ENCODE measurements around the gene SLC25A30.
"Not testable (repeated sequence)": the region's sequence is repeated elsewhere in the genome, so short reads cannot be mapped to it uniquely, and the experiment has no call there.

Gene SLC25A30

DNA sequence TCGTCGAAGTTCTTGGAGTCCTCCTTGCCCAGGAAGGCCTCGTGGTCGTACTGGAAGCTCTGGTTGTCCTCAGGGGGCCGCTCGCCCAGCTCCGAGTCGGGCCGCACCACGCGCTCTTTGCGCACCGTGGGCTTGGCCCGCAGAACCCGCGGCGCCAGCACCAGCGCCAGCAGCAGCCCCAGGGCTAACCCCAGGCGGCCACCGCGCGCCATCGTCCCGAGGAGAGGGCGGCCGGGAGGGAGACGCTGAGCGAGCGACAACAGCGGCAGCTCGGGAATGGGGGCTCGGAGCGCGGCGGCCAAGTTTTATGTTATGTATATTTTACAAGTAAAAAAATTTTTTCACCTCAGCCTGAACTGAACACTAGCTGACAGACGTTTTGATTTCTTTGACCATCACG lies 27.0 kb downstream of the SLC25A30 start:
- DNase-seq = not testable (repeated sequence)

- not testable (repeated sequence) for DNase-seq
These were observed 27.8 kb downstream of the SLC25A30 start for GRCh38 chr13:45390348-45390747.

DNA sequence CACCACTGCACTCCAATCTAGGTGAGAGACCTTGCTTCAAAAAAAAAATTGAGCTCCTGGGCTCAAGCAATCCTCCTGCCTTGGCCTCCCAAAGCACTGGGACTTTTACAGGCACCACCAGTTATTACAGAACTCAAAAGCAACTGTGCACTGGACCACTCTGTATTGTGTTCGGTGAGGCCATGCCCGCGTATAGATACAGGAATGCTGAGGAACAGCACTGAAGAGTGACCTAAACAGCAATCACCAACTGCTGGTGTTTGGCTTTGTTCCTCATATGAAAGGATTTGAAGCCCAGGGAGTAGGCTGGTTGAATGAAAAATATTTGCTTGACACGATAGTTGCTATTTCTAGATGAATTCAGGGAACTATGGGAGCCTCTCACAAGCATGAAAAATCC lies 29.5 kb downstream of the SLC25A30 start:
- DNase-seq = no peak

DNA sequence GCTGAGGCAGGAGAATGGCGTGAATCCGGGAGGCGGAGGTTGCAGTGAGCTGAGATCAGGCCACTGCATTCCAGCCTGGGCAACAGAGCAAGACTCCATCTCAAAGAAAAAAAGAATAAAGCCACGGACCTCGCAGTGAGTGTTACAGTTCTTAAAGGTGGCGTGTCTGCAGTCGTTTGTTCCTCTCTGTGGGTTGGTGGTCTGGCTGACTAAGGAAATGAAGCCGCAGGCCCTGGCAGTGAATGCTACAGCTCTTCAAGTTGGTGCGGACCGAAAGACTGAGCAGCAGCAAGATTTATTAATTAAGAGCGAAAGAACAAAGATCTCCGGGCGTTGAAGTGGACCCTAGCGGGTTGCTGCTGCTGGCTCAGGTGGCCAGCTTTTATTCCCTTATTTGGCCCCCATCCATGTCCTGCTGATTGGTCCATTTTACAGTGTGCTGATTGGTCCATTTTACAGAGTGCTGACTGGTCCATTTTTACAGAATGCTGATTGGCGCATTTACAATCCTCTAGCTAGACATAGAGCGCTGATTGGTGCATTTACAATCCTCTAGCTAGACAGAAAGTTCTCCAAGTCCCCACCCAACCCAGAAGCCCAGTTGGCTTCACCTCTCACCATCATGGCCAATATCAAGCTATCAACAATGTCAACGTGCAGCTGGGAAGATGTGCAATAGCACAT lies 31.1 kb downstream of the SLC25A30 start:
- DNase-seq = not testable (repeated sequence)

- DNase-seq = no peak
These were observed 32.1 kb downstream of the SLC25A30 start for GRCh38 chr13:45385907-45386553.

- no peak for DNase-seq
These were observed 32.9 kb downstream of the SLC25A30 start for GRCh38 chr13:45385320-45385719.

DNA sequence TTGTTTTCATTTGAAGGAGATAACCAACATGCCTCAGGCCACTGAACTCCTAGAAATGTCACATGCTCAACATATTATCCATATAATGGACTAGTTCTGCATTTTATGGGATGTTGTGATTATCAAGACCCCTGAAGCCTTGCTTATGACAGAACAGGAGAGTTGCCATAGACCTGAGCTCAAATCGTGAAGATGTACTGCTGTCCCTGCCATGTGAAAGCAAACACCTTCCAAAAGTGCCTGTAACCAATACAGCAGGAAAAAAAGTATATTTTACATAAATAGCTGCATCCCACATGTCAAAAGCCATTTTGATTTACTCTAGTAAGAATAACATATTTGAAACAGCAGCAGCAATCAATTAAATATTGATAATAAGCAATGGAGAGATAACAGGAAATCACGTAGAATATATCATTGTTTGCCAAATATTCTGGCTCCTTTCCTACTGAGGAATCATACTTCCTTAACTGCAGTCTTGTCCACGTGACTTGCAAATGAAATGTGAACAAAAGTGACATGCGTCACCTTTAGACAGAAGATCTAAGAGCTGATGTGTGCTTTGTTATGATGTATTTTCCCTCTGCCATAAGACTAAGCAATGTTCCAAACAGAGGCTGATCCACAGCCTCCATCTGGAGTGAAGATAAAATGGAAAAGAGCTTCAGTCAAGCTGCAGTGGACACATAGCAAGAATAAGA lies 33.5 kb downstream of the SLC25A30 start:
- no peak for DNase-seq

DNA sequence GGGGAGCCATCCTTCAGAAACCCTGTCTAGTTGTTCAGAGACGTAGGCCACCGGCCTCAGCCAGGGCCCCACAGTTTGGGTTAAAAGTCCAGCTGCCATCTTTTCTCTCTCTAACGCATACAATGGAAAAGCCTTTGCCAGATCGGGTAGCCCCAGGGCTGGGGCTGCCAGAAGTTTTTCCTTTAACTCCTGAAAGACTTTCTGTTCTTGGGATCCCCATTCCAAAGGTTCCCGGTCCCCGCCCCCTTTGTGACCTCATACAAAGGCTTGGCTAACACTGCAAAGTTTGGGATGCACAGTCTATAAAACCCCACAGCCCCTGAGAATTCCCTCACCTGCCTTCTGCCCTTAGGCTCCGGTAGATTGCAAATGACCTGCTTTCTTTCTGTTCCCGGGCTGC lies 35.4 kb downstream of the SLC25A30 start:
- not testable (repeated sequence) for DNase-seq

GRCh38 chr13:45381196-45381595 lies 37.0 kb downstream of the SLC25A30 start:
- DNase-seq = no peak

- not testable (repeated sequence) for DNase-seq
These were observed 37.5 kb downstream of the SLC25A30 start for GRCh38 chr13:45380708-45381107.

GRCh38 chr13:45379516-45379915 lies 38.7 kb downstream of the SLC25A30 start:
- DNase-seq = not testable (repeated sequence)

DNA sequence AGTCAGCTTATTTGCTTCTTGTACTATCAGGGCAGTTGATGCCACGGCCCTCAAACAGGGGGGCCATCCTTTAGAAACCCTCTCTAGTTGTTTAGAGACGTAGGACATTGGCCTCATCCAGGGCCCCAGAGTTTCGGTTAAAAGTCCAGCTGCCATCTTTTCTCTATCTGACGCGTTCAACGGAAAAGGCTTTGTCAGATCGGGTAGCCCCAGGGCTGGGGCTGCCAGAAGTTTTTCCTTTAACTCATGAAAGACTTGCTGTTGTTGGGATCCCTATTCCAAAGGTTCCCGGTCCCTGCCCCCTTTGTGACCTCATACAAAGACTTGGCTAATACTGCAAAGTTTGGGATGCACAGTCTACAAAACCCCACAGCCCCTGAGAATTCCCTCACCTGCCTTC lies 39.4 kb downstream of the SLC25A30 start:
- DNase-seq = not testable (repeated sequence)

GRCh38 chr13:45377314-45377713 lies 40.9 kb downstream of the SLC25A30 start:
- DNase-seq = not testable (repeated sequence)

DNA sequence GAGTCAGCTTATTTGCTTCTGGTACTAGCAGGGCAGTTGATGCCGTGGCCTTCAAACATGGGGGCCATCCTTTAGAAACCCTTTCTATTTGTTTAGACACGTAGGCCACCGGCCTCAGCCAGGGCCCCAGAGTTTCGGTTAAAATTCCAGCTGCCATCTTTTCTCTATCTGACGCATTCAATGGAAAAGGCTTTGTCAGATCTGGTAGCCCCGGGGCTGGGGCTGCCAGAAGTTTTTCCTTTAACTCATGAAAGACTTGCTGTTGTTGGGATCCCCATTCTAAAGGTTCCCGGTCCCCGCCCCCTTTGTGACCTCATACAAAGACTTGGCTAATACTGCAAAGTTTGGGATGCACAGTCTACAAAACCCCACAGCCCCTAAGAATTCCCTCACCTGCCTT lies 41.5 kb downstream of the SLC25A30 start:
- DNase-seq = not testable (repeated sequence)

DNA sequence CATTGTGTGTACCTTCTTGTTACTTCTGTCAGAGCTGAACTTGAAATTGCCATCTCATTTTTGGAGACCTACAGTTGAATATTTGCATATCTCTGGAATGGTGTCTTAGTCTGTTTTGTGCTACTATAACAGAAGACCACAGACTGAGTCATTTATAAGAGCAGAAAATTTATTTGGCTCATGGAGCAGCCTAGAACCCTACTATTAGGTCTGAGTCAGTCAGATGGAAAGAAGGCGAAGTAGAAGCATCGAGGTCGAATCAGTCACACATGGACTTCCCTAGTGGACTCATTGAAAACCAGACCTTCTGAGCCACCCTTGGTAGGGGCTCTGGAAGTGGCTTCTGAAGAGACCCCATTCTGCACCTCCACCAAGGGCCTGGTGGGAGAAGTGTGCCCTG lies 43.3 kb downstream of the SLC25A30 start:
- peak; percentile 18 for DNase-seq

DNA sequence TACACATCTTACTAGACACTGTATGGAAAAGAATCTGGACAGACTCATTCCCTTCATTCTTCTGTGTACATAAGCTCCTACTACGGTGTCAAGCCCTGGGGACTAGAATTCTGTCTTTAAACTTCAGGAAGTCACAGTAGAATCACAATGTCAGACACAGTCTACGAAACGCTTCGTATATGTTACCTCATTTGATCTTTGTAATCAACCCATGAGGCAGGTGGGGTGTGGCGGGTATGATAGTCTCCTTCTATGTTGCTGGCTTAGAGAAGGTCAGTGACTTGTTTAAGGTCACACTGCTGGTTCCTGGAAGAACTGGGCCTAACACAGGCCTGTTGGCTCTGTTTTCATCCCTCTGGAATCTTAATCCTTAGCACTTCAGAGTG lies 45.0 kb downstream of the SLC25A30 start:
- DNase-seq = no peak

- no peak for DNase-seq
These were observed 45.7 kb downstream of the SLC25A30 start for GRCh38 chr13:45372189-45373161.

DNA sequence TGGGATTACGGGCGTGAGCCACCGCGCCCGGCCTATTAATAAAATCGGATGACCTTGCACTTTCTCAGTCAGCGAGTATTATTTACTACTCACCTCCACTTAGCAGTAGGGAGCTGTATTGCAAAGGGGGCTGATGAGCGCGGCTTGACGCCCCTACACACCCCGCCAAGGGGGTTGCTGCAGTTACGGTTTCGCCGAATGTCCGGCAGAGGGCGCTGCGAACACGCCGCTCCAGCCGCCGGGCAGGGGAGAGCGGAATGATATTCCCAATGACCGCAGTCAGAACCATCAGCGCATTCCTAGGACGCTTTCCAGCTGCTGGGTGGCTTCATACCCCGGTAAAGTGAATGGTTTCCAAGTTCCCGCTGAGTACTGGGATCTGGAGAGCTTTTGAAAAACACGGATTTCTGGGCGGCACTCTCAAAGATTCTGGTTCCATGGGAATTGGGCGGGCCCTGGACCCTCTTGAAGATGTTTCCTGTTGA lies 47.2 kb downstream of the SLC25A30 start:
- no peak for DNase-seq

DNA sequence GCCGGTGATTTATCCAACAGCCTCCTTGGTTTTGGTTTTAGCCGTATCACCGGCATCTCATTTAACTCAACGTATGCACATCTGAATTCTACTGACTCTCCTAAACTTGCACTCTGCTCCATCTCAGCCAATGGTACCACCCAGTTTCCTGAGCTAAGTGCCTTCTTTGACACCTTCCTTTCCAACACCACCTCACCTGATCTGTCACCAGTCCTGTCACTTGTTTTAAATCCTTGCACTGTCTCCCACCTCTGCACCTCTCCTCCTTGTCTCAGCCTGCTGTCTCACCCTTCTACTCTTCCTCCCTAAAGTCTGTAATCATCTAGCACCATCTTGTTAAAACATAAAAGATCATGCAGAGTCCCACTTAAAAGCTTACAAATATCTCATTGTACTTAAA lies 49.1 kb downstream of the SLC25A30 start:
- no peak for DNase-seq

- DNase-seq = no peak
These were observed 49.6 kb downstream of the SLC25A30 start for GRCh38 chr13:45368571-45368970.

DNA sequence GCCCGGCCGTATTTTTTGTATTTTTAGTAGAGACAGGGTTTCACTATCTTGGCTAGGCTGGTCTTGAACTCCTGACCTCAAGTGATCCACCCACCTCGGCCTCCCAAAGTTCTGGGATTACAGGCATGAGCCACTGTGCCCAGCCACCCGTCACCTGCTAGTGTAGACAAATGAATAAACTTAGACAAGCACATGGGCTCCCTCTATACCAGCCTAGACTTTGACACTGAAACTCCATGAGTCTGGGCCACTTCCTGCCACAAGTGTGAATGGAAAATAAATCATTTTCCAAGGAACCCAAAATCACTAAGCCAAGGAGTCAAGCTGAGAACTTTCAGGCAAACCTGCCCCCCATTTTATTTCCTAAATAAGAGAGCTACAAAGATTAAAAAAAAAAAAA lies 50.2 kb downstream of the SLC25A30 start:
- DNase-seq = no peak

GRCh38 chr13:45367358-45367757 lies 50.8 kb downstream of the SLC25A30 start:
- DNase-seq = no peak

- no peak for DNase-seq
These were observed 52.7 kb downstream of the SLC25A30 start for GRCh38 chr13:45365558-45365885.
